Loucy (cell line): ENCODE measurements around the gene PTER.

Experiments
- H2AFZ ChIP-seq: fragments of 200-600 bp; sonication (generic); 2 replicates; pipeline ENCODE4 v1.6.0; 2016; ENCODE audit warnings: antibody characterized with exemption, mild to moderate bottlenecking, low read length, moderate library complexity
- H3F3A ChIP-seq: fragments of 200-600 bp; 2 replicates; pipeline ENCODE4 v1.6.0; 2016; ENCODE audit warnings: antibody characterized with exemption, low read depth, mild to moderate bottlenecking
- H3K27me3 ChIP-seq: fragments of 200-600 bp; sonication (generic); 2 replicates; pipeline ENCODE4 v1.6.1; 2014; ENCODE audit warnings: low read length, mild to moderate bottlenecking; ENCODE audit not compliant: insufficient read depth, poor library complexity, severe bottlenecking
- H3K36me3 ChIP-seq: fragments of 200-600 bp; sonication (generic); 2 replicates; pipeline ENCODE4 v1.6.1; 2016; ENCODE audit warnings: low read length; ENCODE audit not compliant: insufficient read depth
- H3K4me1 ChIP-seq: fragments of 200-600 bp; sonication (generic); 2 replicates; pipeline ENCODE4 v1.5.1; 2014; ENCODE audit warnings: low read length, mild to moderate bottlenecking; ENCODE audit not compliant: insufficient read depth, poor library complexity, severe bottlenecking
- H3K4me2 ChIP-seq: fragments of 200-600 bp; sonication (generic); 2 replicates; pipeline ENCODE4 v1.6.0; 2014; ENCODE audit warnings: antibody characterized with exemption, low read length, low read depth, mild to moderate bottlenecking; ENCODE audit not compliant: poor library complexity, severe bottlenecking
- H3K4me3 ChIP-seq: fragments of 200-600 bp; sonication (generic); 2 replicates; pipeline ENCODE4 v1.5.1; 2014; ENCODE audit warnings: low read length, mild to moderate bottlenecking, mixed read lengths; ENCODE audit not compliant: poor library complexity, severe bottlenecking
- H3K79me2 ChIP-seq: fragments of 200-600 bp; sonication (generic); 2 replicates; pipeline ENCODE4 v1.6.1; 2014; ENCODE audit warnings: low read length; ENCODE audit not compliant: insufficient read depth
- H3K9ac ChIP-seq: fragments of 200-600 bp; sonication (generic); 2 replicates; pipeline ENCODE4 v1.6.0; 2014; ENCODE audit warnings: mild to moderate bottlenecking, low read depth, low read length, moderate library complexity; ENCODE audit not compliant: poor library complexity, severe bottlenecking
- H3K9me2 ChIP-seq: fragments of 200-600 bp; sonication (generic); replicated peaks from 2 replicates; pipeline ENCODE4 v1.6.1; 2016; ENCODE audit warnings: low read depth, low read length, mixed read lengths
- H3K9me3 ChIP-seq: fragments of 200-600 bp; sonication (generic); 2 replicates; pipeline ENCODE4 v1.6.1; 2014; ENCODE audit warnings: mild to moderate bottlenecking, antibody characterized with exemption, low read length, low read depth; ENCODE audit not compliant: insufficient read depth
- H4K20me1 ChIP-seq: fragments of 200-600 bp; sonication (generic); 2 replicates; pipeline ENCODE4 v1.6.0; 2014; ENCODE audit warnings: antibody characterized with exemption, low read length, mild to moderate bottlenecking; ENCODE audit not compliant: insufficient read depth, poor library complexity, severe bottlenecking
- EZH2phosphoT487 ChIP-seq: fragments of 200-600 bp; IDR thresholded peaks from 2 replicates; pipeline ENCODE4 v1.6.1; 2018; ENCODE audit warnings: antibody characterized with exemption, mild to moderate bottlenecking, moderate library complexity, borderline replicate concordance
- TF ChIP-seq, protein P1 (sequence below): fragments of 200-600 bp; sonication (generic); conservative IDR thresholded peaks from 2 replicates; pipeline ENCODE4 v1.5.1; 2014; ENCODE audit warnings: mild to moderate bottlenecking, antibody characterized with exemption, low read length

The PTER gene

DNA sequence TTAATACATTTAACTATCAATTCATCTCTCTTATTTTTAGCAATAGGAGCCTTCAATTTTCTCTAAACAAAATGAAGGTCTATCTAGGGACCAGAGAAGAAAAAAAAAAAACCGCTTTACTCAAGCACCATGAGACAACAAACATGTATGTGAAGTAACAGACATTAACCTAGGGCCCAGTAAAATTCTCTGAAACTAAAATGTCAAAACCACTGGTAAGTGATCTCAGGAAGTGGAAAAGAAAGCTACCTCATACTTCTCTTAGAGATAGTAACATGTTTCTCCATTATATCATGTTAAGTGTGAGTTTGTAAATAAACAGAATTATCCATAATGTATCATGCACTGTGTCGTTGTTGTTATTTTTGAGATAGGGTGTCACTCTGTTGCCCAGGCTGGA is 35.4 kb upstream of the PTER start:
- H4K20me1 ChIP-seq, result no peaks in the 10 kb centered on the region
- no peaks in the 10 kb centered on the region for H3K36me3 ChIP-seq
- no peaks in the 10 kb centered on the region for H3K27me3 ChIP-seq
- H3K4me1 ChIP-seq, result no peaks in the 10 kb centered on the region
- TF ChIP-seq, protein P1, sequence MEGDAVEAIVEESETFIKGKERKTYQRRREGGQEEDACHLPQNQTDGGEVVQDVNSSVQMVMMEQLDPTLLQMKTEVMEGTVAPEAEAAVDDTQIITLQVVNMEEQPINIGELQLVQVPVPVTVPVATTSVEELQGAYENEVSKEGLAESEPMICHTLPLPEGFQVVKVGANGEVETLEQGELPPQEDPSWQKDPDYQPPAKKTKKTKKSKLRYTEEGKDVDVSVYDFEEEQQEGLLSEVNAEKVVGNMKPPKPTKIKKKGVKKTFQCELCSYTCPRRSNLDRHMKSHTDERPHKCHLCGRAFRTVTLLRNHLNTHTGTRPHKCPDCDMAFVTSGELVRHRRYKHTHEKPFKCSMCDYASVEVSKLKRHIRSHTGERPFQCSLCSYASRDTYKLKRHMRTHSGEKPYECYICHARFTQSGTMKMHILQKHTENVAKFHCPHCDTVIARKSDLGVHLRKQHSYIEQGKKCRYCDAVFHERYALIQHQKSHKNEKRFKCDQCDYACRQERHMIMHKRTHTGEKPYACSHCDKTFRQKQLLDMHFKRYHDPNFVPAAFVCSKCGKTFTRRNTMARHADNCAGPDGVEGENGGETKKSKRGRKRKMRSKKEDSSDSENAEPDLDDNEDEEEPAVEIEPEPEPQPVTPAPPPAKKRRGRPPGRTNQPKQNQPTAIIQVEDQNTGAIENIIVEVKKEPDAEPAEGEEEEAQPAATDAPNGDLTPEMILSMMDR, result no peak
- no peak for TF ChIP-seq EZH2phosphoT487
- no peak overlapping the region for H3K4me2 ChIP-seq
- H3F3A ChIP-seq, result no peaks in the 10 kb centered on the region
- H3K9me2 ChIP-seq, result no peaks in the 10 kb centered on the region
- no peaks in the 10 kb centered on the region for H3K9me3 ChIP-seq
- H3K9ac ChIP-seq, result no peak overlapping the region
- no peaks in the 10 kb centered on the region for H3K79me2 ChIP-seq
- H2AFZ ChIP-seq, result peak overlapping the region; percentile 39; the same call in 1 of the 2 replicates
- no peak overlapping the region for H3K4me3 ChIP-seq

DNA sequence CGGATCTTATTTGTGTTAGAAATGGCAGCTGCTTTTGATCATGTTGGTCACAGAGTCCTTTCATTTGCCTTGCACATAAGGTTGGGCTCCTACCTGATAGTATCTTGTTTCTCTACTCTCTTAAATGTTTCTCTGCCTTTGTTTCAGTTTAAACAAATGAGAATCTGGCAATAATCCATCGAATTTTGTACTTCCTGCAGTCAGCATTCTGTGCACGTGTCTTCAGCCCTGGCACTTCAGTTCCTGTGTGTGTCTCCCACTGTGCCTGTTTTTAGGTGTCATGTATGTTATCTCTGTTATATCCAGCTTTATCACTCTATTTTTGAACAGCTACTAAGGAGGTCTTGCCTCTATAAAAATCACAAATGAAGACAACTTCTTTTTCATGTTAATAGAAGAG is 28.4 kb upstream of the PTER start:
- peak overlapping the region; percentile 71 for H2AFZ ChIP-seq
- no peaks in the 10 kb centered on the region for H3K36me3 ChIP-seq
- H3K27me3 ChIP-seq, result no peaks in the 10 kb centered on the region
- H4K20me1 ChIP-seq, result no peaks in the 10 kb centered on the region
- no peak overlapping the region for H3K4me2 ChIP-seq
- H3K9me3 ChIP-seq, result no peaks in the 10 kb centered on the region
- no peaks in the 10 kb centered on the region for H3F3A ChIP-seq
- H3K9ac ChIP-seq, result no peak overlapping the region
- peaks cover 4% of the 10 kb centered on the region for H3K4me1 ChIP-seq
- no peak overlapping the region for H3K4me3 ChIP-seq
- H3K9me2 ChIP-seq, result no peaks in the 10 kb centered on the region
- H3K79me2 ChIP-seq, result no peaks in the 10 kb centered on the region
- TF ChIP-seq, protein P1, result no peak
- TF ChIP-seq EZH2phosphoT487, result no peak

DNA sequence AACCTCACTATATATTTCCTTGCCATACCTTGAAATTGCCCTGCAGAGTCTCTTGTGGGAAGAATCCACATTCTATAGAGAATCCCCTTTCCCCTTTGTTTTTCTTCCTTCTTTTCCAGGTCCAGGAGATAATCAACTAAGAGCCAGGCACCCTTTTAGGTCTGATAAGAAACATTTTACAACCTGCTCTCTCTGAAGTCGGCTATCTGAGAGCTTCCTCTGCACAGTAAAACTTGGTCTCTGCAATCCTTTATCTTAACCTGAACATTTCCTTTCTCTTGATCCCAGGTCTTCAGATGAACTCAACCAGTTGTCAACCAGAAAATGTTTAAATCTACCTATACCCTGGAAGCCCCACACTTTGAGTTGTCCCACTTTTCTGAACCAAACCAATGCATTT is 19.5 kb upstream of the PTER start:
- TF ChIP-seq, protein P1, result no peak
- no peak for TF ChIP-seq EZH2phosphoT487
- Histone ChIP-seq H3K9me2 (no peaks in the 10 kb centered on the region), H3K79me2 (no peaks in the 10 kb centered on the region), H3K36me3 (no peaks in the 10 kb centered on the region), H3F3A (no peaks in the 10 kb centered on the region), H4K20me1 (no peaks in the 10 kb centered on the region), H3K4me2 (no peak overlapping the region), H3K9ac (no peak overlapping the region), H2AFZ (no peak overlapping the region), H3K27me3 (no peaks in the 10 kb centered on the region), H3K4me3 (no peak overlapping the region), H3K4me1 (no peaks in the 10 kb centered on the region), H3K9me3 (no peaks in the 10 kb centered on the region)
